Cardiac fibroblast (primary cell): ENCODE results near the gene PTGFRN.

Experiments
- DNase-seq, 2 donors: peaks; one replicate each; pipeline versions ENCODE4 v3.0.0 to v3.0.0-alpha.2; 2010; ENCODE audit warnings: low read depth in 2 of 2
- H3K4me3 ChIP-seq, 2 donors: replicated peaks in 1 of 2; 1 replicate in 1 of 2; 2 replicates in 1 of 2; pipeline ENCODE4 v1.5.1; 2011; ENCODE audit warnings: low read depth in 2 of 2, low read length in 2 of 2, mild to moderate bottlenecking in 2 of 2, moderate library complexity in 1 of 2
- CTCF ChIP-seq: IDR thresholded peaks from one replicate; pipeline ENCODE4 v1.5.1; 2011; ENCODE audit warnings: low read depth, mild to moderate bottlenecking, low read length, inconsistent platforms

Gene PTGFRN

DNA sequence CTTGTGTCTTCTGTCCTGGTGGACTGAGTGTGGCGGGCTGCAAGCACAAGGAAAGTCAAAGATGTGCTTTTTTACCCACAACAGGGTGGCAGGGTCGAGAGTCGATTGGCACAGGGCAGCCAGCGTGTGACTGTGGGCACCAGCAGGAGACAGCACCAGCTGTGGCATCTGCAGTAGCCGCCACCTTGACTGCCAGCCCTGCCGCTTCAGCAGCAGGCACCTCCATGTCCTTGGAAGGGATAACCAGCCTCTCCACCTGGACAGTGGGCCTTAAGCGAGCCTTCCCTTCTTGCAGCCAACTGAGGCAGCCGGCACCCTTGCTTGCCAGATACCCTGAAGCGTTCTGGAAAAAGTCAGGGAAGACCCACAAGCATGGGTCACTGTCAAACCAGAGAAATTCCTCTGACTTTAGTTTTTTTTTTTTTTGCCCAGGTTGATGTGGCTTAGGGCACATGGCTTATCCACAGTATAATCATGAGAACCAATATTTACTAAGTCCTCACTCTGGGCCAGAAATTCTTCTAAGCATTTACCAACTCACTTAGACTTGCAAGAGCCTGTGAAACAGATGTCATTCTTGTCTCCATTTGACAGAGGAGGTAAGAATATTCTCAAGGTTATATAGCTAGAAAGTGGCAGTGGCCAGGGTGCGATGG is 30.1 kb upstream of the PTGFRN start:
- no peak for TF ChIP-seq CTCF
- no peak for DNase-seq
- no peak overlapping the region for H3K4me3 ChIP-seq

GRCh38 chr1:116880917-116881316 is 28.8 kb upstream of the PTGFRN start:
- no peak overlapping the region for H3K4me3 ChIP-seq
- TF ChIP-seq CTCF: no peak
- no peak for DNase-seq

- DNase-seq: peak; percentile 95 to 98
- no peak overlapping the region for H3K4me3 ChIP-seq
- TF ChIP-seq CTCF: peak; percentile 31
Measured at GRCh38 chr1:116881879-116882520, 27.7 kb upstream of the PTGFRN start.

GRCh38 chr1:116882866-116883265 is 26.9 kb upstream of the PTGFRN start:
- DNase-seq: no peak
- no peak for TF ChIP-seq CTCF
- no peak overlapping the region for H3K4me3 ChIP-seq

GRCh38 chr1:116886291-116886878 is 23.3 kb upstream of the PTGFRN start:
- DNase-seq: peak; percentile 50 to 88
- no peak overlapping the region for H3K4me3 ChIP-seq
- TF ChIP-seq CTCF: no peak

DNA sequence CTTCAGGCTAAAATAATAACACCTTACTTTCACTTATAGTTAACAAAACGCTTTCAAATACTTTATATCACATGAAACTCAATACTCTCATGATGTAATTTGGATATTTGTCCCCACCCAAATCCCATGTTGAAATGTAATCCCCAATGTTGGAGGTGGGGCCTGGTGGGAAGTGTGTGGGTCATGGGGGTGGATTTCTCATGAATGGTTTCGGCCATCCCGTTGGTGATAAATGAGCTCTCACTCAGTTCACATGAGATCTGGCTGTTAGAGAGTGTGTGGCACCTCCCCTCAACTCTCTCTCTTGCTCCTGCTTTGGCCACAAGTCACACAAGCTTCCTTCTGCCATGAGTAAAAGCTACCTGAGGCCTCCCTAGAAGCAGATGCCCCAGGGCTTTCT is 22.5 kb upstream of the PTGFRN start:
- no peak for TF ChIP-seq CTCF
- no peak for DNase-seq
- H3K4me3 ChIP-seq: no peak overlapping the region
